DOHH2 (cell line): Measurements from ENCODE around the gene CDPF1.

Experiments
- H3F3A ChIP-seq: fragments of 200-600 bp; sonication (generic), shearing (Covaris generic); 2 replicates; pipeline ENCODE4 v1.6.0; 2016; ENCODE audit warnings: antibody characterized with exemption, mild to moderate bottlenecking; ENCODE audit not compliant: control insufficient read depth, insufficient read depth
- H3K27ac ChIP-seq: fragments of 200-600 bp; sonication (generic); 2 replicates; pipeline ENCODE4 v1.5.1; 2014; ENCODE audit warnings: low read depth, mild to moderate bottlenecking, low read length, moderate library complexity
- H3K27me3 ChIP-seq: fragments of 200-600 bp; sonication (generic); 2 replicates; pipeline ENCODE4 v1.6.1; 2014; ENCODE audit warnings: mild to moderate bottlenecking, low read length, mixed read lengths; ENCODE audit not compliant: control insufficient read depth
- H3K36me3 ChIP-seq: fragments of 200-600 bp; sonication (generic); 2 replicates; pipeline ENCODE4 v1.6.1; 2014; ENCODE audit warnings: mild to moderate bottlenecking, low read length, moderate library complexity, mixed read lengths; ENCODE audit not compliant: control insufficient read depth
- H3K4me1 ChIP-seq: fragments of 200-600 bp; sonication (generic); 2 replicates; pipeline ENCODE4 v1.6.1; 2014; ENCODE audit warnings: mild to moderate bottlenecking, low read length, mixed read lengths; ENCODE audit not compliant: control insufficient read depth
- H3K4me2 ChIP-seq: fragments of 200-600 bp; sonication (generic); 2 replicates; pipeline ENCODE4 v1.6.0; 2014; ENCODE audit warnings: mild to moderate bottlenecking, low read length, moderate library complexity
- H3K4me3 ChIP-seq: fragments of 200-600 bp; sonication (generic); 2 replicates; pipeline ENCODE4 v1.5.1; 2014; ENCODE audit warnings: mild to moderate bottlenecking, low read length, mixed read lengths
- H3K79me2 ChIP-seq: fragments of 200-600 bp; sonication (generic); 2 replicates; pipeline ENCODE4 v1.6.1; 2014; ENCODE audit warnings: mild to moderate bottlenecking, low read length, mixed read lengths; ENCODE audit not compliant: control insufficient read depth
- H3K9me2 ChIP-seq: fragments of 200-600 bp; sonication (generic); replicated peaks from 2 replicates; pipeline ENCODE4 v1.6.1; 2014; ENCODE audit warnings: mild to moderate bottlenecking, low read length, mixed read lengths; ENCODE audit not compliant: control insufficient read depth
- H3K9me3 ChIP-seq: fragments of 200-600 bp; sonication (generic); 2 replicates; pipeline ENCODE4 v1.6.1; 2014; ENCODE audit warnings: antibody characterized with exemption, low read length, mixed read lengths; ENCODE audit not compliant: control insufficient read depth, insufficient read depth
- H4K20me1 ChIP-seq: fragments of 200-600 bp; sonication (generic); 2 replicates; pipeline ENCODE4 v1.6.0; 2014; ENCODE audit warnings: low read depth, mild to moderate bottlenecking, antibody characterized with exemption, low read length, moderate library complexity; ENCODE audit not compliant: control insufficient read depth, insufficient read depth
- EZH2phosphoT487 ChIP-seq: fragments of 200-600 bp; sonication (generic); IDR thresholded peaks from 2 replicates; pipeline ENCODE4 v1.6.1; 2017; ENCODE audit warnings: borderline replicate concordance, mild to moderate bottlenecking, antibody characterized with exemption, low read length, moderate library complexity, mixed read lengths
- TF ChIP-seq, protein P1 (sequence below): fragments of 200-600 bp; sonication (generic); IDR thresholded peaks from one replicate; pipeline ENCODE4 v1.5.1; 2014; ENCODE audit warnings: antibody characterized with exemption, mild to moderate bottlenecking, low read depth, low read length; ENCODE audit not compliant: poor library complexity, severe bottlenecking

The CDPF1 gene

GRCh38 chr22:46245511-46245910 lies 4.6 kb downstream of the CDPF1 start:
- H3K9me3 ChIP-seq = no peaks in the 10 kb centered on the region
- no peaks in the 10 kb centered on the region for H3F3A ChIP-seq
- no peak overlapping the region for H3K4me3 ChIP-seq
- H4K20me1 ChIP-seq = no peaks in the 10 kb centered on the region
- H3K4me1 ChIP-seq = peaks cover 14% of the 10 kb centered on the region
- peaks cover 9% of the 10 kb centered on the region for H3K79me2 ChIP-seq
- no peak overlapping the region for H3K4me2 ChIP-seq
- no peak overlapping the region for H3K27ac ChIP-seq
- no peaks in the 10 kb centered on the region for H3K27me3 ChIP-seq
- H3K9me2 ChIP-seq = no peaks in the 10 kb centered on the region
- H3K36me3 ChIP-seq = peaks cover 5% of the 10 kb centered on the region; the same call in 1 of the 2 replicates
- no peak for TF ChIP-seq EZH2phosphoT487
- TF ChIP-seq, protein P1, sequence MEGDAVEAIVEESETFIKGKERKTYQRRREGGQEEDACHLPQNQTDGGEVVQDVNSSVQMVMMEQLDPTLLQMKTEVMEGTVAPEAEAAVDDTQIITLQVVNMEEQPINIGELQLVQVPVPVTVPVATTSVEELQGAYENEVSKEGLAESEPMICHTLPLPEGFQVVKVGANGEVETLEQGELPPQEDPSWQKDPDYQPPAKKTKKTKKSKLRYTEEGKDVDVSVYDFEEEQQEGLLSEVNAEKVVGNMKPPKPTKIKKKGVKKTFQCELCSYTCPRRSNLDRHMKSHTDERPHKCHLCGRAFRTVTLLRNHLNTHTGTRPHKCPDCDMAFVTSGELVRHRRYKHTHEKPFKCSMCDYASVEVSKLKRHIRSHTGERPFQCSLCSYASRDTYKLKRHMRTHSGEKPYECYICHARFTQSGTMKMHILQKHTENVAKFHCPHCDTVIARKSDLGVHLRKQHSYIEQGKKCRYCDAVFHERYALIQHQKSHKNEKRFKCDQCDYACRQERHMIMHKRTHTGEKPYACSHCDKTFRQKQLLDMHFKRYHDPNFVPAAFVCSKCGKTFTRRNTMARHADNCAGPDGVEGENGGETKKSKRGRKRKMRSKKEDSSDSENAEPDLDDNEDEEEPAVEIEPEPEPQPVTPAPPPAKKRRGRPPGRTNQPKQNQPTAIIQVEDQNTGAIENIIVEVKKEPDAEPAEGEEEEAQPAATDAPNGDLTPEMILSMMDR = no peak

- Histone ChIP-seq H3K36me3 (peaks cover 5% of the 10 kb centered on the region; the same call in 1 of the 2 replicates), H3K27me3 (no peaks in the 10 kb centered on the region), H3K4me1 (peaks cover 20% of the 10 kb centered on the region), H4K20me1 (no peaks in the 10 kb centered on the region), H3K9me3 (no peaks in the 10 kb centered on the region), H3K4me2 (no peak overlapping the region), H3K9me2 (no peaks in the 10 kb centered on the region), H3K27ac (no peak overlapping the region), H3F3A (no peaks in the 10 kb centered on the region), H3K4me3 (no peak overlapping the region), H3K79me2 (peaks cover 8% of the 10 kb centered on the region; the same call in 1 of the 2 replicates)
- TF ChIP-seq, protein P1 = no peak
- no peak for TF ChIP-seq EZH2phosphoT487
These were observed 5.3 kb downstream of the CDPF1 start for GRCh38 chr22:46244771-46245170.

GRCh38 chr22:46242076-46242475 lies 8.0 kb downstream of the CDPF1 start:
- no peaks in the 10 kb centered on the region for H3K9me3 ChIP-seq
- TF ChIP-seq EZH2phosphoT487 = no peak
- TF ChIP-seq, protein P1 = no peak
- H3K9me2 ChIP-seq = no peaks in the 10 kb centered on the region

More at GRCh38 chr22:46242076-46242475, 8.0 kb downstream of the CDPF1 start:
- H3K36me3 ChIP-seq = peaks cover 5% of the 10 kb centered on the region; the same call in 1 of the 2 replicates
- no peak overlapping the region for H3K4me3 ChIP-seq
- H3K27ac ChIP-seq = no peak overlapping the region
- H3K79me2 ChIP-seq = no peaks in the 10 kb centered on the region
- H3K27me3 ChIP-seq = no peaks in the 10 kb centered on the region
- H4K20me1 ChIP-seq = no peaks in the 10 kb centered on the region
- peaks cover 20% of the 10 kb centered on the region for H3K4me1 ChIP-seq
- H3F3A ChIP-seq = no peaks in the 10 kb centered on the region
- no peak overlapping the region for H3K4me2 ChIP-seq
